Heart left ventricle (tissue), 13 donors: Measurements from ENCODE around the gene SGK1.

ENCODE experiments used
- CTCF ChIP-seq, 12 donors: fragments of 200-600 bp; sonication (generic) in 4 of 12; IDR thresholded peaks; one replicate each; pipeline versions ENCODE4 v1.5.0 to v1.8.0; 2018 to 2022; ENCODE audit warnings: antibody characterized with exemption in 12 of 12, mild to moderate bottlenecking in 5 of 12
- POLR2A ChIP-seq, 2 donors: fragments of 450-650 bp; IDR thresholded peaks; one replicate each; pipeline ENCODE4 v1.6.1; 2017; ENCODE audit warnings: antibody characterized with exemption in 2 of 2, mild to moderate bottlenecking in 2 of 2, moderate library complexity in 2 of 2
- donor health status: ischemic (EF 13 %, LVEDD 7.1; RV severe dilation, severe dysfunction).
- donor health status: DM: no; HTN: yes; CAD: no.
- donor health status: DM: no; HTN: no; CAD: no.
- donor health status: ischemic (EF 25% LVEDD 6.9; RV normal size, moderate dysfunction).
- donor health status: ischemic (EF 25% LVEDD 5.7; RV mildly dilated, moderate dysfunction).
- donor health status: ischemic (EF 35%, LVEDD 5.7; RV mildly dilated, moderate dysfunction).
- donor health status: nonischemic (EF 11% LVEDD 7.7; RV severe dilation, severe dysfunction).
- donor health status: DM: yes; HTN: yes; CAD: no.
- donor health status: PGD.
- donor health status: ischemic (EF 29% LVEDD 5.4; RV normal size, mild dysfunction).
- donor health status: nonischemic (EF 23%, LVEDD 6.1; RV moderate dilation, normal function).

- TF ChIP-seq CTCF (IDR thresholded peaks at IDR 0.05), result no peak
- TF ChIP-seq POLR2A (IDR thresholded peaks at IDR 0.05), result no peak
Measured at GRCh38 chr6:134152767-134153485, 165.0 kb downstream of the SGK1 start.
